ENCODE measurements around the gene AQP3. TPM values are rescaled to one million over a fixed set of nuclear protein-coding genes. Genes with fewer than 3 reads are reported as not detected.
A peak's percentile ranks its signal among the peaks of the same experiment; 100 is the strongest.

Gene AQP3
- total RNA-seq, 4 donors from 2014 or later: 1,484 to 2,988 (median 2,291) TPM

- peak overlapping the region; percentile 28 to 92 (median 92) for H3K27ac ChIP-seq
- H3K27me3 ChIP-seq: peaks cover 0 to 5% (median 0%) of the 10 kb centered on the region in 4 donors
- H3K4me1 ChIP-seq: peaks cover 34 to 91% (median 46%) of the 10 kb centered on the region in 3 donors
- 73 to 87% methylated on average over 1 of the region's 1 CpG for WGBS, 2 donors
- intact Hi-C loops (cut with DNase I): no loop called here
- no peaks in the 10 kb centered on the region for H3K9me3 ChIP-seq
- TF ChIP-seq POLR2A (IDR thresholded peaks at IDR 0.05) (no peak), CTCF (IDR thresholded peaks at IDR 0.05) (no peak)
- H3K36me3 ChIP-seq: peaks cover 10 to 26% (median 11%) of the 10 kb centered on the region in 3 donors
- H3K4me3 ChIP-seq: no peak overlapping the region
- DNase-seq: no peak
These were observed 9.5 kb downstream of the AQP3 start for GRCh38 chr9:33437898-33438297.

- whole genome bisulfite sequencing, 2 donors: 0 to 17% methylated on average over 1 of the region's 2 CpGs
- H3K27me3 ChIP-seq: peaks cover 0 to 5% (median 0%) of the 10 kb centered on the region in 4 donors
These were observed 10.2 kb downstream of the AQP3 start for GRCh38 chr9:33437205-33437604.

GRCh38 chr9:33436445-33436844 is 10.9 kb downstream of the AQP3 start:
- H3K9me3 ChIP-seq: no peaks in the 10 kb centered on the region
- H3K4me1 ChIP-seq: peaks cover 34 to 85% (median 44%) of the 10 kb centered on the region in 3 donors
- no peak for DNase-seq
- peak overlapping the region; percentile 66 to 92 (median 92) for H3K27ac ChIP-seq
- no peak for TF ChIP-seq CTCF (IDR thresholded peaks at IDR 0.05)
- no peak for TF ChIP-seq POLR2A (IDR thresholded peaks at IDR 0.05)
- peaks cover 0 to 11% (median 1%) of the 10 kb centered on the region in 3 donors for H3K36me3 ChIP-seq
- H3K4me3 ChIP-seq: peak overlapping the region in 1 of 4 donors; percentile 13
- intact Hi-C loops (cut with DNase I): no loop called here
- WGBS, 2 donors: 44% methylated on average over 8 of the region's 8 CpGs; no CpG with 5 or more reads in 1 of the 2 donors
- H3K27me3 ChIP-seq: peaks cover 0 to 5% (median 0%) of the 10 kb centered on the region in 4 donors

More at GRCh38 chr9:33437205-33437604, 10.2 kb downstream of the AQP3 start:
- Histone ChIP-seq H3K27ac (peak overlapping the region; percentile 66 to 92 (median 92)), H3K4me3 (no peak overlapping the region), H3K4me1 (peaks cover 34 to 85% (median 42%) of the 10 kb centered on the region in 3 donors), H3K36me3 (peaks cover 6 to 19% (median 9%) of the 10 kb centered on the region in 3 donors), H3K9me3 (no peaks in the 10 kb centered on the region)
- intact Hi-C loops (cut with DNase I): no loop called here
- DNase-seq: no peak
- TF ChIP-seq CTCF (IDR thresholded peaks at IDR 0.05): no peak
- TF ChIP-seq POLR2A (IDR thresholded peaks at IDR 0.05): no peak

- no peak for DNase-seq
- intact Hi-C loops (cut with DNase I): no loop called here
- peak overlapping the region; percentile 66 to 92 (median 92) for H3K27ac ChIP-seq
- no peak overlapping the region for H3K4me3 ChIP-seq
- no peaks in the 10 kb centered on the region for H3K9me3 ChIP-seq
- TF ChIP-seq POLR2A (IDR thresholded peaks at IDR 0.05) (no peak), CTCF (IDR thresholded peaks at IDR 0.05) (no peak)
- peaks cover 0 to 5% (median 0%) of the 10 kb centered on the region in 4 donors for H3K27me3 ChIP-seq
- H3K36me3 ChIP-seq: peaks cover 0 to 5% (median 0%) of the 10 kb centered on the region in 3 donors
- H3K4me1 ChIP-seq: peaks cover 30 to 85% (median 45%) of the 10 kb centered on the region in 3 donors
- WGBS, 2 donors: 57 to 60% methylated on average over 1 to 8 of the region's 8 CpGs
These were observed 11.5 kb downstream of the AQP3 start for GRCh38 chr9:33435821-33436277.

GRCh38 chr9:33434317-33435105 is 12.9 kb downstream of the AQP3 start:
- no peak for DNase-seq
- Histone ChIP-seq H3K4me1 (peaks cover 23 to 85% (median 36%) of the 10 kb centered on the region in 3 donors), H3K27me3 (peaks cover 0 to 5% (median 0%) of the 10 kb centered on the region in 4 donors), H3K9me3 (no peaks in the 10 kb centered on the region), H3K27ac (peak overlapping the region in 2 of 4 donors; percentile 22 to 91), H3K4me3 (no peak overlapping the region), H3K36me3 (no peaks in the 10 kb centered on the region)
- intact Hi-C loops (cut with DNase I): no loop called here
- WGBS, 2 donors: 69 to 77% methylated on average over 7 to 16 of the region's 16 CpGs
- TF ChIP-seq CTCF (IDR thresholded peaks at IDR 0.05) (no peak), POLR2A (IDR thresholded peaks at IDR 0.05) (no peak)
